Esophagus squamous epithelium (tissue), 4 donors: ENCODE measurements around the gene RREB1.

Experiments
- POLR2A ChIP-seq, 4 donors: fragments of 450-650 bp; IDR thresholded peaks; one replicate each; pipeline ENCODE4 v1.6.1; 2017; ENCODE audit warnings: antibody characterized with exemption in 4 of 4, mild to moderate bottlenecking in 4 of 4, moderate library complexity in 3 of 4
- TF ChIP-seq, protein P1 (sequence below), 6 experiments: fragments of 450-650 bp in 4 of 6; fragments of 200-600 bp in 2 of 6; sonication (generic) in 2 of 6; IDR thresholded peaks; one replicate each; pipeline ENCODE4 v1.5.1; 2016 to 2019; ENCODE audit warnings: antibody characterized with exemption in 6 of 6, mild to moderate bottlenecking in 4 of 6, moderate library complexity in 4 of 6

DNA sequence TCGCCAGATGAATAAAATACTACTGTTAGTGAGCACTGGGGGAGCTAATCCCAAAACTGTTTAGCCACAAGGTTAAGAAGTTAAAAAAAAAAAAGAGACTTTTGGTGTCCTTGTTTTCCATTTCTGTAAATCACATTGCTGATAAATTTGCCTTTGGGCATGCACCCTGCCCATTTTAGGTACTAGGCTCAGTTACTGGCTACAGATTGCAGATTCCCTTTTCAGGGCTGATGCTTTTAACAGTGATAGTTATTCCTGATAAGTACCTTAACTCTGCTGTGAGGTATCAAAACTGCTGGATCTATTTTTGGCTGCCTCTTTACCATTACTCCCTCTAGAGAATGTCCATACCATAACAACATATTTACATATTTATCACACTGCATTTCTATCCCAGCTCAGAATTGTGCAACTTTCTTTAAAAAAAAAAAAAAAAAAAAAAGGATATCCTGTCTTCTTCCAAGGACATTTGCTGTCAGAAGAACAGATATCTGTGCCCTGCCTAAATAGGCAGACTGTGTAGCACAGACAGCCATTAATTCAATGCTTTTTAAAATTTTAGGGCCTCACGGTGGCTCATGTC is 110.7 kb downstream of the RREB1 start:
- TF ChIP-seq, protein P1, sequence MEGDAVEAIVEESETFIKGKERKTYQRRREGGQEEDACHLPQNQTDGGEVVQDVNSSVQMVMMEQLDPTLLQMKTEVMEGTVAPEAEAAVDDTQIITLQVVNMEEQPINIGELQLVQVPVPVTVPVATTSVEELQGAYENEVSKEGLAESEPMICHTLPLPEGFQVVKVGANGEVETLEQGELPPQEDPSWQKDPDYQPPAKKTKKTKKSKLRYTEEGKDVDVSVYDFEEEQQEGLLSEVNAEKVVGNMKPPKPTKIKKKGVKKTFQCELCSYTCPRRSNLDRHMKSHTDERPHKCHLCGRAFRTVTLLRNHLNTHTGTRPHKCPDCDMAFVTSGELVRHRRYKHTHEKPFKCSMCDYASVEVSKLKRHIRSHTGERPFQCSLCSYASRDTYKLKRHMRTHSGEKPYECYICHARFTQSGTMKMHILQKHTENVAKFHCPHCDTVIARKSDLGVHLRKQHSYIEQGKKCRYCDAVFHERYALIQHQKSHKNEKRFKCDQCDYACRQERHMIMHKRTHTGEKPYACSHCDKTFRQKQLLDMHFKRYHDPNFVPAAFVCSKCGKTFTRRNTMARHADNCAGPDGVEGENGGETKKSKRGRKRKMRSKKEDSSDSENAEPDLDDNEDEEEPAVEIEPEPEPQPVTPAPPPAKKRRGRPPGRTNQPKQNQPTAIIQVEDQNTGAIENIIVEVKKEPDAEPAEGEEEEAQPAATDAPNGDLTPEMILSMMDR (IDR thresholded peaks at IDR 0.05), result no peak
- TF ChIP-seq POLR2A (IDR thresholded peaks at IDR 0.05), result no peak
